Nucleus accumbens (tissue), 56 donors: ENCODE data around the gene DSCAML1.

Experiments used
- DNase-seq, 56 donors: peaks; one replicate each; lab custom pipeline; 2025; lab: John Stamatoyannopoulos, UW

Gene DSCAML1

DNA sequence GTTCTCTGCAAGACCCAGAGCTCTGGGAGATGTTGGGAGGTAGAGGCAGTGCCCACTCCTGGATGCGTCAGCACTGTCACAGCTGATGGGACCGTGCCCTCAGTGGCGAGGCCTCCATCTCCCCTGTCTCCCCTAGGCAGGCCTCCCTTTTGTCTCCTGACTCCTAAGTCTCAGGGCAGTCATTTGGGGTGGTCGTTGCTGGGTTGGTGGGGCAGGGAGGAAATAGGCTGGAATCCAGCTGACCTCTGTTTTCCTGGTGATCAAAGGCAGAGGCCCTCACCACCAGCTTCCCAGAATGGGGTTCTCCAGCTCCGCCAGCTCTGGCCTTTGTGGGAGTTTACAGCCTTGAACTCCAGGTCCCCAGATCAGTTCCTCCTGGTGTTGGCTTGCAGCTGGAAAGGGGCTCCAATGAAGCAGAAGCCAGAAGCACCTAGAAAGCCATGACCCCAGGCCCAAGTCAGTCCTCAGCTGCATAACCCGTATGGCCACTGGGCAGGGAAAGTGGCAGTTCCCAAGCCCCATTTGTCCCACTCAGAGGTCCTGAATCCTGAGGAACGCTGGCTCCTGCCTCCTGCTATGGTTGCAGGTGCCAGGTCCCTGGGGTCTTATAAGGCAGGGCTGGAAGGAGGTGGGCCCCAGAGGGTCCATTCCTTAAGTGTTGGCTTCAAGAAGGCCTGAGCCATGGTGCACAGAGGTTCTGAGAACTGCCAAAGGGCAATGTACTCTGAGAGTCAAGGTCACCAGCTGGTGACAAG, 34.8 kb upstream of the DSCAML1 start:
- DNase-seq: no peak

DNA sequence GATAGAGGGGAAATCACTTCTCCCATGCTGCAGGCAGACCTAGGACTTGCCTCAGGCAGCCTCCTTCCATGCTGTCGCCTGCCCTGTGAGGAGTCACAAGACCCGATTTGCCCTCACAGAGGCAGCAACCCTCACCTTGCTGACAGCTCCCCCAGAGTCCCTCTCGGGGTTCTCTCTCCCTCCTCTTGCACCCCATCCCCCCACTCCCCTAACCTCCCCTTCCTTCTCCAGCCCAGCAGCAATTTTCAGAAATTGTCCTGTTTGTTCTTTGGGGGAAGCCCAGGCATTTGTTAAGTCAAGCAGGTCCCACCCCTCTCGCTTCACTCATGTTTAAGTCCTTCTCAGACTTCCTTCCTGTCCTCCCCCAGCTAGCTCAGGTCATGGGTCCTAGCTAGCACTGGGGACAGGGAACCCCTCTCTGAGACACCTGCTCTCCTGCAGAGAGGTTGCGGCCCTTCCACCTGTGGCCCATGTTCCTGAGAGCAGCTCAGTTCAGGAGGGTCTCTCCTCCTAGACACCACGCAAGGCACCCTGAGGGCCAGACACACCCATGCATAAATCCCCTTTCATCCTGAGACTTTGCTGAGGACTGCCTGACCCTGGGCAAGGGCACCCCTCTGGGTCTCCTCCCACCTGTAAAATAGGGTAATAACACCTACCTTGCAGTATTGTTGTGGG, 33.8 kb upstream of the DSCAML1 start:
- no peak for DNase-seq

DNA sequence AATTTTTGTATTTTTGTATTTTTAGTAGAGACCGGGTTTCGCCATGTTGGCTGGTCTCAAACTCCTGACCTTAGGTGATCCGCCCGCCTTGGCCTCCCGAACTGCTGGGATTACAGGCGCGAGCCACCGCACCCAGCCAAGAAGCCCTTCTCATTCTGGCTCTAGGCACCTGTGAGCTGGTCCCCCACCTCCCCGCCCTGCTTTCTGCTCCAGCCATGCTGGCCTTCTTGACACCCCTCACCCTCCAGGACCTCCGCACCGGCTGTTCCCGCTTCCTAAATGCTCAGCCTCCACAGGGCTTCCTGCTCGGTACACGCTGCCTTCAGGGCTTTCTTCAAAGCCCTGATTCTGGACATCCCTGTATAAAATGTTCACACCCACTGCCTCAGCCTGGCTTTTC, 33.1 kb upstream of the DSCAML1 start:
- no peak for DNase-seq

DNA sequence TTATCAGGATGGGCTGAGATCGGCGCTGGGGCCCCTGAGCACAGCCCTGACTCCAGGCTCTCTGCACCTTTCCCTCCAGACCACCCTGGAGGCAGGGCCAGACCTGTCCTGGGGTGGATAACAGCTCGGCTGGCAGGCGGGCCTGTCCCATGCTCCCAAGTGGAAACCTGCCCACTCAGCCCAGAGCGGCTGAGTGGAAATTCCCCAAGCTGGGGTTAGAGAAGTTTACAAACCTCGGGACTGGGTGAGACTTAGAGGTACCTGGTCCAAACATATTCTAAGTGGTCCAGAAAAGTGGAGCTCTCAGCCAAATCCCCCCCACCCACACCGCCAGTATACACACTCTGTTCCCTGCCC, 32.3 kb upstream of the DSCAML1 start:
- DNase-seq: no peak

DNA sequence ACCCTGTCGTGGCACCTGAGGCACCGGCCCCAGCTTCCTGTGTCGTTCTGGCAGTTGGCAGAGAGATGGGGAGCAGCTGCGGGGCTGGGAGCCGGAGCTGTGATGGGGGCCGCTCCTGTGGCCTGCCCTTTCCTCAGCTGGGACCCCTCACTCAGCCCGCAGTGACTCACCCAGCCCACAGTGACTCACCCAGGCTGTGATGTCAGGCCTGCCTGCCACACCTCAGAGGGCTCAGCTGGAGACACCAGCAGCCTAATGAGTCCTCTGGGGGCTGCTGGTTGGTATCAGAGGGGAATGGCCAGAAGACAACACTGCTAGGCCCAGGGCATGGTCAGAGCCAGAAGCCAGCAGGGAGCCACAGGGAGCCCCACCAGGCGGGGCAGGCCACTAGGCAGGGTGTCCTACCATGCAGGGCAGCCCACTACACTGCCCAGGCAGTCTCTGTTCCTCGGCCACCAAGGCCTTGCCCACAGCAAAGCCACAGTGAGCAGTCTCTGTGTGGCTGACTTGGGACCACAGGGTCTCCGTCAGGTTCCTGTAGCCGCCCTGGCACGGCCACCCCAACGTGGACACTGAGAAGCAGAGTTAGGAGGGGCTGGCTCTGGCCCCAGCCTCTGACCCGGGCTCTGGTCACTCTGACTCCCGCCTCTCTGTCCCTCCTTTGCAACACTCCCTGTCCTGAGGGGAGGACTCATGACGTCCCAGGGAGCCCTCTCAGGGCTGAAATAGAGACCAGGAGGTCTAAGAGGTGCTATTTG, 31.8 kb upstream of the DSCAML1 start:
- no peak for DNase-seq

DNA sequence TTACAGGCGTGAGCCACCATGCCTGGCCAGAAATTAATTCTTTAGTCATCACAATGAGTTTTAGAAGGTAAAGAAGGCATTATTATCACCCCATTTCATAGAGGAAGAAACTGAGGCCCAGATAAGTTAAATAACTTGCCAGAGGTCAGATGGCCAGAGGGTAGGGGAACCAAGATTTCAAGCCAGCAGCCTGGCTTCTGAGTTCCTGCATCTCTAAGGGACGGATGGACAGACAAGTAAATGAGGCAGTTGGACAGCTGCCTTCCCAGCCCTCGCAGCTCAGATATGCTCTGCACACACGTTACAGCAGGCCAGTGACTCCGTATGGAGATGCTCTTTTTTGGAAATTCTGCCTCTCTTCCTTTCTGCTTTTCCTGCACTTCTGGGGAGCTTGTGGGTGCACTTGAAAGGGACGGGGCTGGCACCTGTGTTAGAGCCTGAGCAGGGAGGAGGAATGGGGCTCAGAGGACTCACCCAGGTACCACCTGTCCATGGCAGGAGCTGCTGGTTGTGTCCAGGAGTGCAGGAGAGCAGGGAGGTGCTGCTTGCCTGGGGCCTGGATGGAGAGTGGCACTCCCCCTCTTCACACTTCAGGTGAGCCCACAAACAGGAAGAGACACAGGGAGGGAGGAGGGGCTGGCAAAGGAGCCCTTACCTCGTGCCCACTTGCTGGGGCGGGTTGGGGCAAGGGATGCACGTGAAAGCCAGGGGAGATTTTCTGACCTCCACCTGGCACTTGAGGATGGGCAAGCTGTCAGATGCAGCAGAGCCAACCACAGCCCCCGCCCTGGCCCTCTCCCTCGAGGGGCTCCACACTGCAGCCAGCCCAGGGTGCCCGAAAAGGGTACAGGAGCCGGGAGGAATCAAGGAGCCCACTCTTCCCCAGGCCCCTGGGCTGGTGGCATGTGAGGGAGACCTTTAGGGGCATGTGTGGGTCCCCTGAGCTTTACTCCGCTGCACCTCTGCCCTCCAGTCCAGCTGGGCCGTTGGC, 30.8 kb upstream of the DSCAML1 start:
- no peak for DNase-seq

DNA sequence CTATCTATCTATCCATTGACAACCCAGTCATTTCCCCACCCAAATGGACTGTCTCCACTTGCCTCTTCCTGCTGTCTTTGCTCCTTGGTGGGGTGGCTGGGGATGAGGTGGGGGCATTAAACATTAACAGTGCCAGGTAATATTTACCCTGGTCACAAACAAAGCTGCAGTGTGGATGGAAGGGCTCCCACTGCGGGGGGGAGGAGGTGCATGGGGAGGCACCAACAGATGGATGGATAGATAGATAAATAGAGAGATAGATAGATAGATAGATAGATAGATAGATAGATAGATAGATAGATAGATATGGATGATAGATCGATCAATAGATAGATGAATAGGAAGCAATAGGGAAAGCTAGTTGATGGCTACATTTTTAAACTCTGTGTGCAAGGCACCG, 29.8 kb upstream of the DSCAML1 start:
- DNase-seq: no peak

DNA sequence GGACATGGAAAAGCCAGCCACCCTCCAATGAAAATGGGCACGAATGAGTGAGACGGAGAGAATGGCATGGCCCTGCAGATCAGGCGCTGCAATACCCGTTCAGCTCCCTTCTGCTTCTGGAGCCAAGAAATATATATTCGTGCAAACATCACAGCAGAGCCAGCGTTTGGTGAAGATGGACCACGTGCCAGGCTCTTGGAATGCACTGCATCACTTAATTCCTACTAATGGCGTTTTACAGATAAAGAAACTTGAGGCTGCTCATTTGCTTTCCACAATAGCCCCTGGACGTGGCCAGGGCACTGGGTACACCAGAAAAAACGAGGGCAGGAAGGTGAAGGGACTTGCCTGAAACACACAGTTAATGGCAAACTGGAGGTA, 29.2 kb upstream of the DSCAML1 start:
- no peak for DNase-seq

DNA sequence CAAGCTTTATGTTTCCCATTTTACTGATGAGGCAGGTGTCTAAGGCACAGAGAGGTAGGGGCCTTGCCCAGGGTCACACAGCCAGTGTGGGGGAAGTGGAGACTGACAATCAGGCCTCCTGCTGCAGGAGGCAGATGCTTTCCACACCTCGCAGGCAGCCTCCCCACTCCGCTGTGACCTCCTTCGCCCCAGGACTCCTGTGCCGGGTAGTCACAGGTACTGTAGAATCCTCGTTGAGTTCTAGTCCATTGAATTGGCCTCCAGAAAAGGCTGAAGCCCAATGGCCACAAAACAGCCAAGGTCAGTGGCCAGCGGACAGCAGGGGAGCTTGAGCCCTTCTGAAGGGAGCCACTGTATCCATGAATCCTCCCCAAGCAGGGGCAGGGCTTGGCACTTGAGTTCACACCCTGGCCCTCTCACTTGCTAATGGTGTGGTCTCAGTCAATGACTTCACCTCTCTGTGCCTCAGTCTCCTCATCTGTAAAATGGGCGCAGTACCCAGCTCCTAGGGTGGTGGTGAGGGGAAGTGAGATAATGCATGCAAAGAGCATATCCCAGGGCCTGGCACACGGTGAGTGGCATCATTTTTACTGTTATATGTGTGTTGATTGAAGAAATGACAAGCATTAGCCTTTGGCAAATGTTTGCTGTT, 28.6 kb upstream of the DSCAML1 start:
- DNase-seq: no peak

DNA sequence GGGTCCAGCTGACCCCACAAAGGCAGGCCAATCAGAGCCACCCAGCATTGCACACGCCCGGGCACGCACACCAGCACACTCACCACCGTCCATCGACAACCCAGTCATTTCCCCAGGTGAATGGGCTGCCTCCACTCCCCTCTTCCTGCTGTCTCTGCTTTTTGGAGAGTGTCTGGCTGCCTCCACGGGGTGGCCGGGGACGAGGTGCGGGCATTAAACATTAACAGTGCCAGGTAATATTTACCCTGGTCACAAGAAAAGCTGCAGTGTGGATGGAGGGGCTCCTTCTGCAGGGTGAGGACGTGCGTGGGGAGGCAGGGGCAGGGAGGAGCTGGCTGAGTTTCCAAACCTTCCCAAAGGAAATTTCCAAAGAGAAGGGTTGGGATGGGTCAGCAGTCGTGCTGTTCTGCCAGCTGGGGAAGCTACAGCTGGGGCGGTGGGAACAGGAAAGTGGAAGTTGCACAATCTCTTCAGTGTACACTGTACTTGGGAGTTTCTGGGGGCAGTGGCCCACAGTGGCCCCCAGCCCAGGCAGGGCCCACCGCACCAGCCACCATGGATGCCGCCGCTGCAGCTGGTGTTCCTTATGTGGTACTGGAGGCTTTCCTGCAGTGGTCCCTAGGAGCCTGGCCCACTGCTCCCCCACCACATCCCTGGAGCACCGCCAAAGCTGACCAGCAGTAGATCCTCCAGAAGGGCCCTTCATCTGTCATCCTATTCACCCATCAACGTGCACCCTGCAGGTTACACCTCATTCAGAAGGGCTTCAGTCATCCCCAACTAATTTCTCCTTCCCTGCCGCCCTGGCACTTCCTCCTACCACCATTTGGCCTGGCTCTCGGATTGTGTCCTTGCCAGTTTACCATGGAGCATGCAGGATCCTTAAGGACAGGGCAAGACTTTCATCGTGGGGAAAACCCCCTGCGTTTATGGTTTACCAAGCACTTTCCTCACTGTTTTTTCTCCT, 27.8 kb upstream of the DSCAML1 start, which contains the start of gene FXYD2:
Gene FXYD2, minus strand, starts transcription at position 174 of the 967 bp plus-strand sequence. Its CDS starts 66 bp downstream, at position 108.
- no peak for DNase-seq

DNA sequence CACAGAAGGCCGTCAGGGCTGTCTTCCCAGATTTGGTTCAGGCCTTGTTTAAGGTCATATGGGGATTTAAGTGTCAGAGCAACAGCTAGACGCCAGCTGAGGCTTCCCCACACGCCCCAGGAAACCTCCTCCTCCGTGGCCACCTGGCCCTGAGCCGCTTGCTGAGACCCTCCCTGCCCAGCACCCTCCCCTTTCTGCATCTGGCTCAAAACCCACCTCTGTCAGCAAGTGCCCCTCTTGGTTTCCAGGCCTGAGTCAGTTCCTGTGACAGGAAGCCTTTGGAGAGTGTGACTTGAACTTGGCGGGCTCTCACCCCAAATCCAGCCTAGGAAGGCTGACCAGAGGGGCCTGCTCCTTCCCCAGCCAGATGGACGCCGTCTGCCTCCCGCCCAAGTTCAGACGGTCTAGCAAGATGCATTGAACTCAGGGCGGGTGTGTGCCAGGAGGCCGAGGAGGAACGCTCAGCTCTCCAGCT, 27.0 kb upstream of the DSCAML1 start:
- no peak for DNase-seq

DNA sequence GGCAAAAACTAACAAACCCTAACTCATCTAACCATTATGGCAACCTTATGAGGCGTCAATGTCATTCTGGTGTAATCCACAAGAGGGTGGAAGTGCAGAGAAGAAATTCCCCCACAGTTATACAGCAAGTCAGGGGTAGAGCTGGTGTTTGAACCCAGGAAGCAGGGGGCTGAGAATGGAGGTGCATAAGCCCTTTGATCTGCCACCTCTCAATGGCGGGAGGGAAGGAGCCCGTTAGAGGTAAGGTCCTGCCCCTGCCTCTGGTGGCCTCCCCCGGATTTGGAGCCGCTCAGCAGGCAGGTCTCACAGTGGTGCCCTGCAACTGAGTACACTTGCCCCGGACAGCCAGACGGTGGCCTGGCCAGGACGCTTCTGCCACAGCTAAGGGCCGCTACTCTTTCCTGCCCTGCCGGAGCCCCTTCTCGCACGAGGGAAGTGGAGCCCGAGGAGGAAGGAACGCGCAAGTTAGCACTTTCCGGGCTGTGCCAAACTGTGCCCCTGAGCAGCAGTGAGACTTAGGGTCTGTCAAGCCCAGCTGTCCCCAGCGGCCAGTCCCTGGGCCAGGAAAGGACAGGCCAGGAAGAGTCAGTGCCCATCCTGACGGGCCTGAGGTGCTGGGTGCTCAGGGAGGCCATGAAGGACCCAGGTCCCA, 26.4 kb upstream of the DSCAML1 start:
- no peak for DNase-seq

DNA sequence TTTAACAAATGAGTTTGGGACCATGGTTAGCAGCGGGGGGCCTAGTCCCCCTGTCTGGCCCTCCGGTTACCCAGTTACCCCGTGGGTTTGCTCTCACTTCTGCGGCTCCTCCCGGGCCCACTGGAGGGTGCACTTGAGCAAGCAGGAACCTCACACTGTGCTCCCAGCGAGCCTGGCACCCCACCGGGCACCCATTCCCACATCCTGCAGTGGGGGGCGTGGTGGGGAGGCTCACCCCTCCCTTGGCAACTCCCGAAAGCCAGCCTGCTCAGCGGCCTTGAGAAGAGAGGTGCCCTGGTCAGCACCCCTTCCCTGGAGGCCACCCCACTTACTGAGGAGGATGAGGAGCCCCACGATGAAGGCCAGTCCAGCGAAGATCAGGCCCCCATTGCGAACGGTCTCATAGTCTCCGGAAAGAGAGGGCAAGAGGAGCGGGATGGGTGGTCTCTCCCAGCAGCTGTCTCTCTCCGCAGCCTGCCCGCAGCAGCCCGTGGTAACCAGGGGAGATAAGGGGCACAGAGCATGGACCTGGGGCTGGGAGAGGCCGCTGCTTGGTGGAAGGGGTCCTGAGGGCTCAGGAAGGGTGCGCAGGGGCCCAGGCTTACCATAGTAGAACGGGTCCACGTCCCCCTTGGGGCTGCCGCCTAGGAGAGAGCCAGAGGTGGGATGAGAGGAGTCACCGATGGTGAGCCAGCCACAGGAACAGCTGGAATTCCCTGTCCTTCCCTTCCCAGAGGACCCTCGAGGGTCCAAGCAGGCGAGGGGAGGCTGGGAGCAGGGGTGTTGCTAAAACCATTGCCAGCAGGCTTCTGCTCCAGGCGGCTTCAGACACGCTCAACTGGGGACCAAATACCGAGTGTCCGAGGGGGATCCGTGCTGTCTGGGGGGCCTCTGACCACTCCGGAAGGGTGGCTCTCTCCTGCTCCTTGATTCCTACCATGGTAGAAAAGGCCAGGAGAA, 25.3 kb upstream of the DSCAML1 start:
- peak in 16 of 56 donors; percentile 8 to 55 (median 20) for DNase-seq

DNA sequence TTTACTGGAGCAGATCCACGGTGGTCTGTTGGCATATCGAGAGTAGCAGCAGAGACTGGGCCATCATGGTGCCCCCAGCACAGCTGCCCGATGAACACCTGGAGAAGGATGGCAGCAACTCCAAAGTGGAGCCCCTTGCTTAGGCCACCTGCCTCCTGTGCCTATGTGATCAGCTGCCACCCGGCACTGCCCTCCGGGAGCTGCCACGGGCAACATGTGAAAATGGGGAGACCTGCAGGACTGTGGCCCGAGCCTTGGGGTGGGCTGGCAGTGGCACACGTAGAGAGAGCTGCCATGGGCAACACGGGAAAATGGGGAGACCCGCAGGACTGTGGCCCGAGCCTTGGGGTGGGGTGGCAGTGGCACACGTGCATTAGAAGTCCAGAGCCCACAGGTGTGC, 24.4 kb upstream of the DSCAML1 start:
- DNase-seq: no peak

DNA sequence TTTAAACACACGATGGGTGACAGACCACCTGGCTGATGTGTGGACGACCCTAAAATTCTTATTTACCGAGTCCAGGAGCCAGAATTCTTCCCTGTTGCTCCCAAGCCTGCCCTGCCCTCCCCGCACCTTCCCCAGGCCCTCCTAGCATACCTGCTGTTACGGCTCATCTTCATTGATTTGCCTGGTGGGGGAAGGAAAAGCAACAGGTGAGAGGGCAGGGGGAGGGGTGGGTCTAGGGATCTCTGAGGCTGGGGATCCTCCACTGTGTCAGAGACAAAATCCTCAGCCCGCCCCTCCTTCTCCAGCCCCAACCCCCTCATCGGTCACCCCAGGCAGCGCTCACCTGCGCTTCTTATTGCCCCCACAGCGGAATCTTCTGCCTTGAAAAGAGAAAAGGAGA, 23.5 kb upstream of the DSCAML1 start:
- DNase-seq: no peak

DNA sequence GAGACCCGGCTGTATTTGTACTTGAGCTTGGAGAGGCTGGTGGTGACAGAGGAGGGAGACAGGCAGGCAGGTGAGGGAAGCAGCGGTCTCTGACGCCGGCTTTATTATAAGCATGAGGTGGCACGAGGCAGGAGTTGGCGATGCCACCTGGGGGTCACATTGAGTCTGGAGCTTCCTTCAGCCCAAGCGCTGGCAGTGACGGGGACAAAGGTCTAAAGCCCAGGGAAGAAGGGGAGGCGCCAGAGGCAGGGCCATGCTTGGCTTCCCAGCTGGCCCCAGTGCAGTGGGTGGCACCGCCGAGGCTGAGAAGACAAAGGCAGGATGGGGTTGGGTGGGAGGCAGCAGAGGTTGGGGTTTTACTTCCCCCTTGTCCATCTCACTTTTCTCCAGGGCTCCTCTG, 23.1 kb upstream of the DSCAML1 start:
- no peak for DNase-seq
